Epithelial cell of proximal tubule (primary cell): ENCODE results near the gene VCL. TPM values are rescaled to one million over a fixed set of nuclear protein-coding genes. Genes with fewer than 3 reads are reported as not detected.

Experiments
- DNase-seq: peaks from one replicate; pipeline ENCODE4 v3.0.0-alpha.2; 2011; ENCODE audit warnings: low read depth
- H3K4me3 ChIP-seq: 2 replicates; pipeline ENCODE4 v1.5.1; 2011; ENCODE audit warnings: low read depth, mild to moderate bottlenecking, low read length
- CTCF ChIP-seq: conservative IDR thresholded peaks from 2 replicates; pipeline ENCODE4 v1.5.1; 2012; ENCODE audit warnings: low read depth, mild to moderate bottlenecking, low read length
- total RNA-seq: library from RNA; depleted of rRNA; stranded (reverse); fragments of >200 nt; gene quantifications from 2 replicates; pipeline ENCODE4 v1.2.3, GENCODE V29; 2015

The VCL gene
- total RNA-seq, 1 donor from 2014 or later: 228 TPM

GRCh38 chr10:73967022-73967429, 30.9 kb upstream of the VCL start:
- DNase-seq: no peak
- no peak overlapping the region for H3K4me3 ChIP-seq
- no peak for TF ChIP-seq CTCF

- no peak for DNase-seq
- no peak overlapping the region for H3K4me3 ChIP-seq
- no peak for TF ChIP-seq CTCF
Observed at GRCh38 chr10:73967544-73967943, 30.4 kb upstream of the VCL start.

- TF ChIP-seq CTCF: no peak
- DNase-seq: no peak
- no peak overlapping the region for H3K4me3 ChIP-seq
Observed at GRCh38 chr10:73968098-73968521, 29.8 kb upstream of the VCL start.

- TF ChIP-seq CTCF: no peak
- no peak overlapping the region for H3K4me3 ChIP-seq
- DNase-seq: no peak
Observed at GRCh38 chr10:73969224-73969841, 28.6 kb upstream of the VCL start.

GRCh38 chr10:73970845-73971244, 27.1 kb upstream of the VCL start:
- no peak overlapping the region for H3K4me3 ChIP-seq
- TF ChIP-seq CTCF: no peak
- DNase-seq: no peak

- TF ChIP-seq CTCF: no peak
- no peak overlapping the region for H3K4me3 ChIP-seq
- DNase-seq: no peak
Observed at GRCh38 chr10:73971636-73972354, 26.1 kb upstream of the VCL start.

- no peak for DNase-seq
- no peak overlapping the region for H3K4me3 ChIP-seq
- TF ChIP-seq CTCF: no peak
Observed at GRCh38 chr10:73973427-73973826, 24.5 kb upstream of the VCL start.
